Stimulated activated naive B cell treated with anti-CD40 and anti-IgM and Interleukin-4, amounts not matched to agents 10 μg/mL and 1 μg/mL and 100 μg/mL, for 72 hours (primary cell): ENCODE measurements around the gene PIEZO1.
A peak's percentile ranks its signal among the peaks of the same experiment; 100 is the strongest.
"Not testable (repeated sequence)": the region's sequence is repeated elsewhere in the genome, so short reads cannot be mapped to it uniquely, and the experiment has no call there.

Experiments
- ATAC-seq, 2 donors: fragments of 150-1000 bp; cut with Tn5 transposase; replicated peaks; 2 replicates each; pipeline ENCODE4 v1.10.0; 2021; ENCODE audit warnings: moderate library complexity in 1 of 2
- DNase-seq: peaks from one replicate; pipeline ENCODE4 v3.0.0; 2021
- H3K27ac Mint-ChIP-seq: one replicate; pipeline ENCODE4 v1.8.0; 2022; ENCODE audit warnings: mild to moderate bottlenecking, mixed read lengths
- H3K27me3 Mint-ChIP-seq, 2 donors: one replicate each; pipeline ENCODE4 v1.8.0; 2022; ENCODE audit warnings: mixed read lengths in 2 of 2
- H3K36me3 Mint-ChIP-seq, 2 donors: one replicate each; pipeline ENCODE4 v1.8.0; 2022; ENCODE audit warnings: mixed read lengths in 2 of 2, mild to moderate bottlenecking in 1 of 2
- H3K4me1 Mint-ChIP-seq, 2 donors: one replicate each; pipeline ENCODE4 v1.8.0; 2022; ENCODE audit warnings: mixed read lengths in 2 of 2, mild to moderate bottlenecking in 1 of 2
- H3K4me3 Mint-ChIP-seq, 2 donors: one replicate each; pipeline ENCODE4 v1.8.0; 2022; ENCODE audit warnings: mild to moderate bottlenecking in 2 of 2, mixed read lengths in 2 of 2, moderate library complexity in 1 of 2
- H3K9me3 Mint-ChIP-seq, 2 donors: one replicate each; pipeline ENCODE4 v1.8.0; 2022; ENCODE audit warnings: mixed read lengths in 2 of 2, mild to moderate bottlenecking in 1 of 2

PIEZO1 gene

DNA sequence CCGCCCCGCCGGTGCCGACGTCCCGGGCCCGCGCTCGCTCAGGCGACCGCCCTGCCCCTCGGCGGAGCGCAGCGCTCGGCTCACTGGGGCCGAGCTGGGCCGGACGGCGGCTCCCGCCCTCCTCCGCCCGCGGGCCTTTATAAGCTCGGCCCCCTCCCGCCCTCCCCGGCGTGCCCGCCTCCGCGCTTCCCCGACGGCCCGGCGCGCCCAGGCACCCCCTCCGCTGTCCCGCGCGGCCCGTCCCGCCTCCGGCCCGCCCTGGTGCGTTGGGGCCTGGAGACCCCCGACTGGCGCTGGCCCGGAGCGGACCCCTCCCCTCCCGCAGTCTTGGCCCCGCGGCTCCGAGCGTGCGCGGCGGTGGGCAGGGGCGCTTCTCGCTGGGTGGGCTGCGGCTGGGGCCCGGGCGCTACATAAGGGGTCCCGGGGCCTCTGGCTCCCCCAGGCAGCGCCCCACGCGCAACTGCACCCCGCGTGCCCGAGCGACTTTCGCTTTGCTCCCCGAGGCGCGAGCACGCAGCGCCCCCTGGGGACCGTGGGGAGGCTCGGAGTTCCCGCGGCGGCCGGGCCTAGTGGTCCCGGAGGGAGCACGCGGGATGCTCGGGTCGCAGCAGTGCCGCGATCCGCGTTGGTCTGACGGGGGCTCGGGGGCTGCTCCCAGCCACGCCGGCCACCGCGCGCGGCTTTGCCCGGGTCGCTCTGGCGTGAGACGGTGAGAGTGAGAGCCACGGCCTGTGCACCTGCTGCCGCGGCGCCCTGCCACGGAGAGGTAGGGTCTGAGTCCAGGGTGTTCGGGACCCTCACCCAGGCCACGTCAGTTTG is at the start of gene PIEZO1:
Gene PIEZO1 (minus strand): TSS at position 115 of the 819 bp plus-strand sequence. CDS start 256 bp downstream, outside the sequence.
- Mint-ChIP-seq H3K36me3 (no peaks in the 10 kb centered on the region), H3K9me3 (no peaks in the 10 kb centered on the region), H3K4me3 (peak within 1 kb of the TSS; percentile 66 to 86), H3K27ac (peak within 1 kb of the TSS; percentile 90), H3K4me1 (peaks cover 33 to 46% of the 10 kb centered on the region in 2 donors), H3K27me3 (no peaks in the 10 kb centered on the region)
- peak; percentile 32 to 56 for ATAC-seq
- peak; percentile 62 for DNase-seq

DNA sequence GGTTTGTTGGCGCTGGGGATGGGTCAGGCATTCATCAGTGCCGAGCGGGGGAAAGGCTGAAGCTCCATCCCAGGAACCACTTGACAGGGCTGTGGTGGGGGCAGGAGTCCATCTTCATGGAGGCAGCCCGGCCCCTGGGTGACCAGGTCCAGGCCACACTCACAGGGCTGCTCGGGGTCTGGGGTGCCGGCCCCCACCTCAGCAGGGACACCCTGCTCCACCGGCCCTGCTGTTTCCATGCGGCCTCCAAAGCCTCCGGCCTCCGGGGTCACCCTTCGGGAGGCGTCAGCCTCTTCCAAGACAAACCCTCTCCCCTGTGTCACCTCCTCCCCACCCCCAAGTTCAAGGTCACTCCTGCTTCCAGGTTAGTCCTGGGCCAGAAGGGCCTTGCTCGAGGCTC is 49.6 kb upstream of the PIEZO1 start:
- H3K4me3 Mint-ChIP-seq: no peak overlapping the region
- no peaks in the 10 kb centered on the region for H3K4me1 Mint-ChIP-seq
- H3K9me3 Mint-ChIP-seq: no peaks in the 10 kb centered on the region
- no peak overlapping the region for H3K27ac Mint-ChIP-seq
- ATAC-seq: no peak
- no peaks in the 10 kb centered on the region for H3K27me3 Mint-ChIP-seq
- no peak for DNase-seq
- H3K36me3 Mint-ChIP-seq: peaks cover 18 to 38% of the 10 kb centered on the region in 2 donors

- Mint-ChIP-seq H3K4me3 (no peak overlapping the region), H3K36me3 (peaks cover 21 to 32% of the 10 kb centered on the region in 2 donors), H3K4me1 (no peaks in the 10 kb centered on the region), H3K27me3 (no peaks in the 10 kb centered on the region), H3K27ac (no peak overlapping the region), H3K9me3 (no peaks in the 10 kb centered on the region)
- DNase-seq (no peak), ATAC-seq (no peak)
Measured at GRCh38 chr16:88833086-88833485, 48.1 kb upstream of the PIEZO1 start.

DNA sequence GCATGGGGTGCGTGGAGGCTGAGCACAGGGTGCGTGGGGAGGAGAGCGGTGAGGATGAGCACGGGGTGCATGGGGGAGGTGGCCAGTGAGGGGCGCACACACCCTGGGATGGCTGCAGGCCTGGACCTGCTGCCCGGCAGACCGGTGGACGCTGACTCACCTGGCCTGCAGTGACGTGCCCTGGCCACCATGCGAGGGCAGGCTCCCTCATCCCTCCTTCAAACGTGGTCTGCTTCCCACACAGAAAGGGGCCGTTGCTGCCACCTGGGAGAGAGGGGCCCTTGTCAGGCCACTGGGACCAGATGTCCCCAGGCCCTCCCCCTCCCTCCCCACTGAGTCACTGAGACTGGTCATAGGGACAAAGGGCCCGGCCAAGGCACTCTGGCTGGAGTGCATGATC is 46.8 kb upstream of the PIEZO1 start:
- Mint-ChIP-seq H3K27me3 (no peaks in the 10 kb centered on the region), H3K4me1 (no peaks in the 10 kb centered on the region), H3K36me3 (peaks cover 22 to 31% of the 10 kb centered on the region in 2 donors), H3K4me3 (no peak overlapping the region), H3K9me3 (no peaks in the 10 kb centered on the region), H3K27ac (no peak overlapping the region)
- ATAC-seq (no peak), DNase-seq (no peak)

DNA sequence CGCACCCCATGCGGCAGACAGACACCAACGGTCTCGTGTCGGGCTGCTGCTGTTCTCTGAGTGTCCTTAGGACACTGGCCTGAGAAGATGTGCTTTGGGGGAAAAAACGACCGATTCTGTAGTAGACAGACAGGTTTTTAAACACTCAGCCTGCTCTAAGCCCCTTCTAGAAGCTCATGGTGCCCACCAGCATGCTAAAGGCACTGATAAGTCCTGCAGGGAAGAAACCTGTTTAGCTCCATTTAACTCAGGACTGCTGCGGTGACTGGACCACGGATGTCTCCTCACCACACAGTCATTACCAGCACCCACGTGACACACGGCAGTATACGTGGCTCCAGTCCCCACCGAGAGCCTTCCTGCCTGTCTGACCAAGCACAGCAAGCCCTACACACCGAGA is 45.8 kb upstream of the PIEZO1 start:
- Mint-ChIP-seq H3K4me3 (no peak overlapping the region), H3K36me3 (peaks cover 23 to 34% of the 10 kb centered on the region in 2 donors), H3K9me3 (no peaks in the 10 kb centered on the region), H3K27ac (no peak overlapping the region), H3K27me3 (no peaks in the 10 kb centered on the region), H3K4me1 (no peaks in the 10 kb centered on the region)
- ATAC-seq (no peak), DNase-seq (no peak)

GRCh38 chr16:88830258-88830657 is 45.2 kb upstream of the PIEZO1 start:
- no peak overlapping the region for H3K4me3 Mint-ChIP-seq
- H3K36me3 Mint-ChIP-seq: peaks cover 23 to 32% of the 10 kb centered on the region in 2 donors
- no peak overlapping the region for H3K27ac Mint-ChIP-seq
- no peaks in the 10 kb centered on the region for H3K4me1 Mint-ChIP-seq
- DNase-seq: no peak
- ATAC-seq: no peak
- no peaks in the 10 kb centered on the region for H3K27me3 Mint-ChIP-seq
- no peaks in the 10 kb centered on the region for H3K9me3 Mint-ChIP-seq

DNA sequence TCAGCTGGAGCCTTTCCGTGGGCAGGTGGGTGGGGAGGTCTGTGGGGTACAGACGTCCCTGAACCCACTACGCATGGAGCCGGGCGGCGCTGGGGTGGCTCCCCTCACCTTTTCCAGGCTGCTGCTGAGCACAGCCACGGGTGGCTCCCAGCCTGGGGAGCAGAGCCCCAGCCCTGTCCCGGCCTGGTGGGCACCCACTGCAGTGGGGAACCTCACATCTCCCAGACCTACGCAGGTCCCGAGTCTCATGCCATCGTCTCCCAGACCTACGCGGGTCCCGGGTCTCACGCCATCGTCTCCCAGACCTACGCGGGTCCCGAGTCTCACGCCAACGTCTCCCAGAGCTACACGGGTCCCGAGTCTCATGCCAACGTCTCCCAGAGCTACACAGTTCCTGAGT is 43.7 kb upstream of the PIEZO1 start:
- H3K9me3 Mint-ChIP-seq: no peaks in the 10 kb centered on the region
- no peaks in the 10 kb centered on the region for H3K4me1 Mint-ChIP-seq
- no peak overlapping the region for H3K4me3 Mint-ChIP-seq
- H3K27ac Mint-ChIP-seq: no peak overlapping the region
- ATAC-seq: no peak
- H3K27me3 Mint-ChIP-seq: no peaks in the 10 kb centered on the region
- no peak for DNase-seq
- H3K36me3 Mint-ChIP-seq: peaks cover 19 to 24% of the 10 kb centered on the region in 2 donors

GRCh38 chr16:88827727-88828126 is 42.7 kb upstream of the PIEZO1 start:
- no peaks in the 10 kb centered on the region for H3K4me1 Mint-ChIP-seq
- no peaks in the 10 kb centered on the region for H3K9me3 Mint-ChIP-seq
- no peaks in the 10 kb centered on the region for H3K27me3 Mint-ChIP-seq
- no peak overlapping the region for H3K27ac Mint-ChIP-seq
- ATAC-seq (no peak), DNase-seq (no peak)
- no peak overlapping the region for H3K4me3 Mint-ChIP-seq
- peaks cover 22 to 25% of the 10 kb centered on the region in 2 donors for H3K36me3 Mint-ChIP-seq

DNA sequence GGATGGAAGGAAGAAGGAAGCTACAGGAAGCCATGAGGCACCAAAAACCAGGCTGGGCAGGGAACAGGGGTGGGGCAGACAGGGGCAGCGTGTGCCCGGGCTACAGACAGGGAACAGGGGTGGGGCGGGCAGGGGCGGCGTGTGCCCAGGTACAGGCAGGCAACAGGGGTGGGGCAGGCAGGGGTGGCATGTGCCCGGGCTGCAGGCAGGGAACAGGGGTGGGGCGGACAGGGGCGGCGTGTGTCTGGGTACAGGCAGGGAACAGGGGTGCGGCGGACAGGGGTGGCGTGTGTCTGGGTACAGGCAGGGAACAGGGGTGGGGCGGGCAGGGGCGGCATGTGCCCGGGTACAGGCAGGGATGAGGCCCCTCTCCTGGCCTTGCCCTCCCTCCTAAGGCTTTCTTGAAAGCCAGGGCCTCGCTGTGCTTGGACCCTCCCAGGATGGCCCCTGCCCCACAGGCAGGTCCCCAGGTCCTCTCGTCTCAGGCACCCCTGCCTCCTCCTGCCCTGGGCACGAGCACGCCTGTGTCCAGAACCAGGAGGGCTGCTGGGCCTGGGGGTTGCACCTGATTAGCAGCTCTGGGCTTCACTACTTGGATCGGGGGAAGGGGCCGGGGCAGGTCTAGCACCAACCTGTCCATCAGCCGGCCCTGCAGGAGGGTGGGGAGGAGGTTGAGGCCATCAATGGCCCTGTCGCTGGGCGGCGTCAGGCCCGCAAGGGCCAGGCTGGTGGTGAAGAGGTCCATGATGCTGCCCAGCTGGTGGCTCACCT is 41.2 kb upstream of the PIEZO1 start:
- Mint-ChIP-seq H3K27me3 (no peaks in the 10 kb centered on the region), H3K9me3 (no peaks in the 10 kb centered on the region), H3K36me3 (peaks cover 25 to 30% of the 10 kb centered on the region in 2 donors), H3K4me3 (no peak overlapping the region), H3K27ac (no peak overlapping the region), H3K4me1 (no peaks in the 10 kb centered on the region)
- no peak for DNase-seq
- no peak for ATAC-seq

- Mint-ChIP-seq H3K4me1 (no peaks in the 10 kb centered on the region), H3K36me3 (peaks cover 23 to 24% of the 10 kb centered on the region in 2 donors), H3K4me3 (no peak overlapping the region), H3K27ac (no peak overlapping the region), H3K9me3 (no peaks in the 10 kb centered on the region), H3K27me3 (no peaks in the 10 kb centered on the region)
- no peak for DNase-seq
- no peak for ATAC-seq
Measured at GRCh38 chr16:88825146-88825545, 40.1 kb upstream of the PIEZO1 start.

- ATAC-seq (no peak), DNase-seq (no peak)
- Mint-ChIP-seq H3K4me1 (no peaks in the 10 kb centered on the region), H3K27me3 (no peaks in the 10 kb centered on the region), H3K36me3 (peaks cover 20 to 22% of the 10 kb centered on the region in 2 donors), H3K9me3 (no peaks in the 10 kb centered on the region), H3K4me3 (no peak overlapping the region), H3K27ac (no peak overlapping the region)
Measured at GRCh38 chr16:88824256-88825077, 39.4 kb upstream of the PIEZO1 start.

DNA sequence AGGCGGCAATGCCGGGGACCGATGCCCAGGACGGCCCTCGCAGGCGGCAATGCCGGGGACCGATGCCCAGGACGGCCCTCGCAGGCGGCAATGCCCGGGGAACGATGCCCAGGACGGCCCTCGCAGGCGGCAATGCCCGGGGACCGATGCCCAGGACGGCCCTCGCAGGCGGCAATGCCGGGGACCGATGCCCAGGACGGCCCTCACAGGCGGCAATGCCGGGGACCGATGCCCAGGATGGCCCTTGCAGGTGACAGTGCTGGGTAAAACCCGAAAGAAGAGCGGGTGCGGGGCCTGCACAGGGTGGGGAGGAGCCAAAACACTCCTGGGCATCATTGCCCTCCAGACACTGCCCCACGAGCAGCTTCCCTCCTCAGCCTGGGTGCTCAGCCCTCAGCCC is 38.6 kb upstream of the PIEZO1 start:
- H3K36me3 Mint-ChIP-seq: peaks cover 14% of the 10 kb centered on the region in 2 donors
- not testable (repeated sequence) for H3K4me1 Mint-ChIP-seq

GRCh38 chr16:88822281-88823040 is 37.4 kb upstream of the PIEZO1 start:
- ATAC-seq (no peak), DNase-seq (no peak)
- no peaks in the 10 kb centered on the region for H3K4me1 Mint-ChIP-seq
- no peak overlapping the region for H3K4me3 Mint-ChIP-seq
- H3K36me3 Mint-ChIP-seq: peaks cover 12 to 14% of the 10 kb centered on the region in 2 donors
- H3K27ac Mint-ChIP-seq: no peak overlapping the region
- H3K27me3 Mint-ChIP-seq: no peaks in the 10 kb centered on the region
- H3K9me3 Mint-ChIP-seq: no peaks in the 10 kb centered on the region

More for the DNA sequence above, 38.6 kb upstream of the PIEZO1 start:
- DNase-seq, H3K27me3 Mint-ChIP-seq, ATAC-seq, H3K9me3 Mint-ChIP-seq, H3K4me3 Mint-ChIP-seq, H3K27ac Mint-ChIP-seq: not testable (repeated sequence)
